ENCODE data around the gene PITHD1.

GRCh38 chr1:23772854-23773242, 5.4 kb upstream of the PITHD1 start:
- TF ChIP-seq CTCF (IDR thresholded peaks at IDR 0.05) (no peak), POLR2AphosphoS5 (IDR thresholded peaks at IDR 0.05) (no peak), EP300 (IDR thresholded peaks at IDR 0.05) (no peak)

Measured in esophagus muscularis mucosa (tissue), 4 donors.